ENCODE data around the gene ZER1. TPM values are rescaled to one million over a fixed set of nuclear protein-coding genes. Genes with fewer than 3 reads are reported as not detected.
"Not testable (repeated sequence)": the region's sequence is repeated elsewhere in the genome, so short reads cannot be mapped to it uniquely, and the experiment has no call there.

The ZER1 gene
- total RNA-seq, 3 donors from 2014 or later, result 31.2 to 42.9 (median 34.1) TPM

DNA sequence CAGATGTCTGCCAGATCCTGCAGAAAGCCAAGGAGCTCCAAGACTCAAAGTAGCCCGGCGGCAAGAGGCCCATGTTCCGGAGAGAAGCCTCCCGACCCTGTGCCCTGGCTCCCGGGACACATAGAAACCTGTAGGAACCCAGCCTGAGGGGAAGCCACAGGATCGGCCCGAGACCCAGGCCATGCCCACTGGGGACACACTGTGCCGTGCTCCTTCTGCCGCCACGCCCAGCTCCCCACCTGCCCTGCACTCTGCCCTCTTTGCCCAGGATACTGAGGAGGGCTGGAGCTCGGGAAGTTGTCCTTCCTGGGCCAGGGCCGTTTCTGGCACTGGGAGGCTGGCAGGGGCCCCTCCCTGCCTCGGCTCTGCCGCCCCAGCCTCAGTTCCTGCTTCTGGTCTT, 36.1 kb upstream of the ZER1 start:
- H3K4me3 ChIP-seq, result no peak overlapping the region
- TF ChIP-seq POLR2A (IDR thresholded peaks at IDR 0.05) (no peak), POLR2AphosphoS5 (IDR thresholded peaks at IDR 0.05) (no peak)
- TF ChIP-seq, protein P1, sequence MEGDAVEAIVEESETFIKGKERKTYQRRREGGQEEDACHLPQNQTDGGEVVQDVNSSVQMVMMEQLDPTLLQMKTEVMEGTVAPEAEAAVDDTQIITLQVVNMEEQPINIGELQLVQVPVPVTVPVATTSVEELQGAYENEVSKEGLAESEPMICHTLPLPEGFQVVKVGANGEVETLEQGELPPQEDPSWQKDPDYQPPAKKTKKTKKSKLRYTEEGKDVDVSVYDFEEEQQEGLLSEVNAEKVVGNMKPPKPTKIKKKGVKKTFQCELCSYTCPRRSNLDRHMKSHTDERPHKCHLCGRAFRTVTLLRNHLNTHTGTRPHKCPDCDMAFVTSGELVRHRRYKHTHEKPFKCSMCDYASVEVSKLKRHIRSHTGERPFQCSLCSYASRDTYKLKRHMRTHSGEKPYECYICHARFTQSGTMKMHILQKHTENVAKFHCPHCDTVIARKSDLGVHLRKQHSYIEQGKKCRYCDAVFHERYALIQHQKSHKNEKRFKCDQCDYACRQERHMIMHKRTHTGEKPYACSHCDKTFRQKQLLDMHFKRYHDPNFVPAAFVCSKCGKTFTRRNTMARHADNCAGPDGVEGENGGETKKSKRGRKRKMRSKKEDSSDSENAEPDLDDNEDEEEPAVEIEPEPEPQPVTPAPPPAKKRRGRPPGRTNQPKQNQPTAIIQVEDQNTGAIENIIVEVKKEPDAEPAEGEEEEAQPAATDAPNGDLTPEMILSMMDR (IDR thresholded peaks at IDR 0.05), result no peak
- DNase-seq (ENCODE audit: low spot score in 2 of 2), result no peak
- H3K4me1 ChIP-seq, result no peaks in the 10 kb centered on the region
- intact Hi-C loops (cut with DNase I; ENCODE audit: low total_unique reads), result no loop called here
- H3K9me3 ChIP-seq, result no peaks in the 10 kb centered on the region
- no peak overlapping the region for H3K27ac ChIP-seq
- H3K36me3 ChIP-seq, result peaks cover 5% of the 10 kb centered on the region
- H3K27me3 ChIP-seq, result no peaks in the 10 kb centered on the region

DNA sequence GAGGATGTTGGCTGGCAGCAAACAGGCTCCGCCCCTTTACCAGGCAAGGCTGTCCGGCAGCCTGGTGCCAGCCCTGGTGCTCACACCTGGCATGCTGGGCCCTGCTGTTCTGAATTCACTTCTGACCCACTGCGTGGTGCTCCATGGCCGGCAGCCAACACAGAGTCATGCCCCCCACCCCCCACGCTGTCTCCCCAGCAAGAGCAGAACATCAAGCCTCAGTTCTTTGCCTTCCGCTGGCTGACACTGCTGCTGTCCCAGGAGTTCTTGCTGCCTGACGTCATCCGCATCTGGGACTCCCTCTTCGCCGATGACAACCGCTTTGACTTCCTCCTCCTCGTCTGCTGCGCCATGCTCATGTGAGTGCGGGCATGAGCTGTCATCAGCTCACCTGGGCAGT, 33.9 kb upstream of the ZER1 start:
- no peak for TF ChIP-seq POLR2AphosphoS5 (IDR thresholded peaks at IDR 0.05)
- TF ChIP-seq, protein P1 (IDR thresholded peaks at IDR 0.05), result no peak
- TF ChIP-seq POLR2A (IDR thresholded peaks at IDR 0.05), result no peak
- Histone ChIP-seq H3K4me3 (no peak overlapping the region), H3K27ac (no peak overlapping the region), H3K9me3 (no peaks in the 10 kb centered on the region), H3K27me3 (no peaks in the 10 kb centered on the region), H3K4me1 (no peaks in the 10 kb centered on the region), H3K36me3 (peaks cover 5% of the 10 kb centered on the region)
- no peak for DNase-seq (ENCODE audit: low spot score in 2 of 2)
- intact Hi-C loops (cut with DNase I; ENCODE audit: low total_unique reads), result no loop called here

GRCh38 chr9:128802482-128802881, 30.8 kb upstream of the ZER1 start:
- H3K9me3 ChIP-seq, result no peaks in the 10 kb centered on the region
- intact Hi-C loops (cut with DNase I; ENCODE audit: low total_unique reads), result no loop called here
- peaks cover 4% of the 10 kb centered on the region for H3K36me3 ChIP-seq
- no peak overlapping the region for H3K4me3 ChIP-seq
- DNase-seq (ENCODE audit: low spot score in 2 of 2), result no peak
- TF ChIP-seq, protein P1 (IDR thresholded peaks at IDR 0.05), result no peak
- TF ChIP-seq POLR2A (IDR thresholded peaks at IDR 0.05) (no peak), POLR2AphosphoS5 (IDR thresholded peaks at IDR 0.05) (no peak)
- no peaks in the 10 kb centered on the region for H3K4me1 ChIP-seq
- no peak overlapping the region for H3K27ac ChIP-seq
- no peaks in the 10 kb centered on the region for H3K27me3 ChIP-seq

GRCh38 chr9:128800061-128800460, 28.3 kb upstream of the ZER1 start:
- no peak overlapping the region for H3K27ac ChIP-seq
- H3K4me3 ChIP-seq, result no peak overlapping the region
- TF ChIP-seq POLR2AphosphoS5 (IDR thresholded peaks at IDR 0.05) (no peak), POLR2A (IDR thresholded peaks at IDR 0.05) (no peak)
- TF ChIP-seq, protein P1 (IDR thresholded peaks at IDR 0.05), result no peak
- peaks cover 4% of the 10 kb centered on the region for H3K36me3 ChIP-seq
- no peaks in the 10 kb centered on the region for H3K27me3 ChIP-seq
- no peaks in the 10 kb centered on the region for H3K9me3 ChIP-seq
- no peak for DNase-seq (ENCODE audit: low spot score in 2 of 2)
- no peaks in the 10 kb centered on the region for H3K4me1 ChIP-seq
- intact Hi-C loops (cut with DNase I; ENCODE audit: low total_unique reads), result no loop called here

DNA sequence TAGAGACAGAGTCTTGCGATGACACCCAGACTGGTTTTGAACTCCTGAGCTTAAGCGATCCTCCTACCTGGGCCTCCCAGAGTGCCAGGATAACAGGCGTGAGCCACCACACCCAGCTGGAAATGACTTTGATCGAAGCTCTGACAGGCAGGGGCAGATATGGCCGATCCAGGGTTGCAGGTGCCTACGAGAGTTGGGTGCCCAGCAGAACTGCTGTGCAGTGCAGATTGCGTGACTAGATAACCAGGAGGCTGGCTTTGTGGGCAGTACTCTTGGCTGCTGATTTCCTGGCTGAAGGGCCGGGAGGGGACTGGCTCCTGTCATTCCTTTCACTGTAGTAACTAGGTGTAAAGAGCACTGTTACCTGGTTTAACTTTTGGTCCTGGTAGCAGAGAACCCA, 27.2 kb upstream of the ZER1 start:
- TF ChIP-seq POLR2A (IDR thresholded peaks at IDR 0.05), result no peak
- Histone ChIP-seq H3K9me3 (no peaks in the 10 kb centered on the region), H3K36me3 (peaks cover 4% of the 10 kb centered on the region), H3K4me3 (no peak overlapping the region), H3K4me1 (no peaks in the 10 kb centered on the region), H3K27ac (no peak overlapping the region), H3K27me3 (no peaks in the 10 kb centered on the region)
- no peak for DNase-seq (ENCODE audit: low spot score in 2 of 2)
- intact Hi-C loops (cut with DNase I; ENCODE audit: low total_unique reads), result no loop called here

DNA sequence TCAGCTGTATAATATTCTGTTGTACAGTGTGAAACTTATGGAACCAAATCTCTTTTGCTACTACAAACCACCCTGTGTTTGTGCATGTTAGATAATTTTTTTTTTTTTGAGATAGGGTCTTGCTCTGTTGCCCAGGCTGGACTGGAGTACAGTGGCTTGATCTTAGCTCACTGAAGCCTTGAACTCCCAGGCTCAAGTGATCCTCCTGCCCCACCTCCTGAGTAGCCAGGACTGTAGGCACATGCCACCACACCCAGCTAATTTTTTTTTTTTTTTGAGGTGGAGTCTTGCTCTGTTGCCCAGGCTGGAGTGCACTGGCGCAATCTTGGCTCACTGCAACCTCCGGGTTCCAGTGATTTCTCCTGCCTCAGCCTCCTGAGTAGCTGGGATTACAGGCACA, 23.2 kb upstream of the ZER1 start:
- H3K36me3 ChIP-seq; H3K4me3 ChIP-seq; H3K9me3 ChIP-seq; H3K4me1 ChIP-seq; DNase-seq (ENCODE audit: low spot score in 2 of 2); intact Hi-C loops (cut with DNase I; ENCODE audit: low total_unique reads); H3K27ac ChIP-seq; H3K27me3 ChIP-seq: not testable (repeated sequence)

Data from breast epithelium (tissue), 4 donors.